ENCODE data around the gene STXBP1.

STXBP1 gene

GRCh38 chr9:127587966-127588365 is 24.1 kb upstream of the STXBP1 start:
- no peak for DNase-seq (ENCODE audit: low read depth)
- H3K4me3 ChIP-seq (ENCODE audit: low read length): no peak overlapping the region
- TF ChIP-seq CTCF (IDR thresholded peaks at IDR 0.05; ENCODE audit: insufficient read depth, low read depth, low read length, missing control alignments): no peak

- no peak for TF ChIP-seq CTCF (IDR thresholded peaks at IDR 0.05; ENCODE audit: insufficient read depth, low read depth, low read length, missing control alignments)
- no peak overlapping the region for H3K4me3 ChIP-seq (ENCODE audit: low read length)
- DNase-seq (ENCODE audit: low read depth): no peak
These were observed 23.2 kb upstream of the STXBP1 start for GRCh38 chr9:127588740-127589506.

- peak; percentile 96 for TF ChIP-seq CTCF (IDR thresholded peaks at IDR 0.05; ENCODE audit: insufficient read depth, low read depth, low read length, missing control alignments)
- H3K4me3 ChIP-seq (ENCODE audit: low read length): no peak overlapping the region
- peak; percentile 77 for DNase-seq (ENCODE audit: low read depth)
These were observed 22.1 kb upstream of the STXBP1 start for GRCh38 chr9:127589955-127590370.

GRCh38 chr9:127595611-127596010 is 16.5 kb upstream of the STXBP1 start:
- DNase-seq (ENCODE audit: low read depth): no peak
- TF ChIP-seq CTCF (IDR thresholded peaks at IDR 0.05; ENCODE audit: insufficient read depth, low read depth, low read length, missing control alignments): no peak
- no peak overlapping the region for H3K4me3 ChIP-seq (ENCODE audit: low read length)

- no peak overlapping the region for H3K4me3 ChIP-seq (ENCODE audit: low read length)
- TF ChIP-seq CTCF (IDR thresholded peaks at IDR 0.05; ENCODE audit: insufficient read depth, low read depth, low read length, missing control alignments): no peak
- no peak for DNase-seq (ENCODE audit: low read depth)
These were observed 13.1 kb upstream of the STXBP1 start for GRCh38 chr9:127598839-127599549.

GRCh38 chr9:127599550-127599891 is 12.6 kb upstream of the STXBP1 start:
- no peak overlapping the region for H3K4me3 ChIP-seq (ENCODE audit: low read length)
- DNase-seq (ENCODE audit: low read depth): no peak
- TF ChIP-seq CTCF (IDR thresholded peaks at IDR 0.05; ENCODE audit: insufficient read depth, low read depth, low read length, missing control alignments): no peak

All from epithelial cell of esophagus (primary cell).